IMR-90 (cell line): ENCODE data around the gene HIVEP1. TPM values are rescaled to one million over a fixed set of nuclear protein-coding genes. Genes with fewer than 3 reads are reported as not detected.

Experiments used
- ATAC-seq: fragments of 200-7000 bp; cut with Tn5 transposase; 2 replicates; pipeline ENCODE4 v1.9.1; 2020; ENCODE audit warnings: low read depth, mild to moderate bottlenecking, moderate library complexity
- BruUV-seq: library from RNA; stranded (reverse); fragments of 400-500 nt; replicated peaks from 2 replicates; lab custom pipeline; 2021; lab: Mats Ljungman, UMichigan
- CTCF ChIA-PET: fragments of 300-600 bp; formaldehyde crosslinking; extraction: SDS; loops from one replicate; lab custom pipeline; 2021; ENCODE audit warnings: antibody characterized with exemption; lab: Yijun Ruan, JAX
- POLR2A ChIA-PET: fragments of 300-600 bp; sonication (Branson Sonifier 250); formaldehyde crosslinking; loops from one replicate; lab custom pipeline; 2022; ENCODE audit warnings: antibody characterized with exemption; ENCODE audit not compliant: unreplicated experiment; lab: Charles Lee
- DNase-seq: peaks from one replicate; pipeline ENCODE4 v3.0.0; 2013
- H2AFZ ChIP-seq: replicated peaks from 2 replicates; pipeline ENCODE3; 2013; ENCODE audit warnings: low read length, mild to moderate bottlenecking; ENCODE audit not compliant: poor library complexity
- H2AK5ac ChIP-seq: 2 replicates; pipeline ENCODE4 v1.6.1; 2013; ENCODE audit warnings: low read depth, low read length, inconsistent platforms
- H2AK9ac ChIP-seq: replicated peaks from 2 replicates; pipeline ENCODE3; 2013; ENCODE audit warnings: mild to moderate bottlenecking, low read depth, low read length, moderate library complexity; ENCODE audit not compliant: poor library complexity
- H2BK120ac ChIP-seq: 2 replicates; pipeline ENCODE4 v1.6.1; 2013; ENCODE audit warnings: low read depth, low read length, inconsistent platforms
- H2BK15ac ChIP-seq: 3 replicates; pipeline ENCODE4 v1.6.1; 2013; ENCODE audit warnings: low read depth, low read length, inconsistent platforms
- H2BK20ac ChIP-seq: 2 replicates; pipeline ENCODE4 v1.6.1; 2013; ENCODE audit warnings: low read depth, mild to moderate bottlenecking, inconsistent platforms, low read length, moderate library complexity
- H2BK5ac ChIP-seq: 2 replicates; pipeline ENCODE4 v1.6.1; 2013; ENCODE audit warnings: mild to moderate bottlenecking, low read depth, low read length, inconsistent platforms; ENCODE audit not compliant: poor library complexity, severe bottlenecking
- H3K14ac ChIP-seq: replicated peaks from 2 replicates; pipeline ENCODE4 v1.6.1; 2013; ENCODE audit warnings: low read depth, low read length, inconsistent platforms
- H3K18ac ChIP-seq: 2 replicates; pipeline ENCODE4 v1.6.1; 2013; ENCODE audit warnings: low read depth, low read length, control low read depth
- H3K23ac ChIP-seq: 2 replicates; pipeline ENCODE4 v1.6.1; 2013; ENCODE audit warnings: low read depth, low read length, inconsistent platforms
- H3K27ac ChIP-seq: 2 replicates; pipeline ENCODE4 v1.5.1; 2013; ENCODE audit warnings: mild to moderate bottlenecking, control low read depth, low read length; ENCODE audit not compliant: insufficient read depth
- H3K27me3 ChIP-seq: 2 replicates; pipeline ENCODE4 v1.6.1; 2013; ENCODE audit warnings: low read length; ENCODE audit not compliant: control insufficient read depth, insufficient read depth
- H3K36me3 ChIP-seq: 2 replicates; pipeline ENCODE4 v1.6.1; 2013; ENCODE audit warnings: low read length, mixed read lengths; ENCODE audit not compliant: control insufficient read depth, insufficient read depth
- H3K4ac ChIP-seq: 2 replicates; pipeline ENCODE4 v1.6.1; 2013; ENCODE audit warnings: low read depth, low read length, inconsistent platforms
- H3K4me1 ChIP-seq: 2 replicates; pipeline ENCODE4 v1.6.1; 2013; ENCODE audit warnings: low read length, mixed read lengths; ENCODE audit not compliant: control insufficient read depth, insufficient read depth
- H3K4me2 ChIP-seq: 2 replicates; pipeline ENCODE4 v1.6.1; 2013; ENCODE audit warnings: low read depth, mild to moderate bottlenecking, control low read depth, low read length, moderate library complexity
- H3K4me3 ChIP-seq: 2 replicates; pipeline ENCODE4 v1.5.1; 2013; ENCODE audit warnings: low read depth, mild to moderate bottlenecking, control low read depth, low read length, moderate library complexity; ENCODE audit not compliant: insufficient read depth
- H3K56ac ChIP-seq: 2 replicates; pipeline ENCODE4 v1.6.1; 2013; ENCODE audit warnings: low read length, inconsistent platforms; ENCODE audit not compliant: insufficient read depth; ENCODE audit errors: extremely low read depth
- H3K79me1 ChIP-seq, 2 experiments: 2 replicates each; pipeline ENCODE4 v1.6.1; 2013; ENCODE audit warnings: low read length in 2 of 2, inconsistent platforms in 1 of 2, low read depth in 1 of 2
- H3K9ac ChIP-seq: 2 replicates; pipeline ENCODE4 v1.6.1; 2013; ENCODE audit warnings: low read depth, low read length, control low read depth
- H3K9me1 ChIP-seq: 2 replicates; pipeline ENCODE4 v1.6.1; 2013; ENCODE audit warnings: low read length, inconsistent platforms; ENCODE audit not compliant: insufficient read depth
- H3K9me3 ChIP-seq: 2 replicates; pipeline ENCODE4 v1.6.1; 2013; ENCODE audit warnings: low read length; ENCODE audit not compliant: control insufficient read depth, insufficient read depth
- H4K20me1 ChIP-seq: 2 replicates; pipeline ENCODE4 v1.6.1; 2013; ENCODE audit warnings: low read length, inconsistent platforms; ENCODE audit not compliant: insufficient read depth
- H4K5ac ChIP-seq: 2 replicates; pipeline ENCODE4 v1.6.1; 2013; ENCODE audit warnings: mild to moderate bottlenecking, low read depth, low read length, control low read depth
- H4K8ac ChIP-seq, 2 experiments: 2 replicates each; pipeline ENCODE4 v1.6.1; 2013; ENCODE audit warnings: low read depth in 2 of 2, low read length in 2 of 2, control low read depth in 1 of 2, inconsistent platforms in 1 of 2
- H4K91ac ChIP-seq: 2 replicates; pipeline ENCODE4 v1.6.1; 2013; ENCODE audit warnings: low read depth, low read length, inconsistent platforms; ENCODE audit not compliant: insufficient read depth
- WGBS, 2 experiments: methylation state at CpG; one replicate each; pipeline versions ENCODE4 v1.1.5 to v1.1.7; 2013; ENCODE audit warnings: missing lambda C conversion rate in 2 of 2; ENCODE audit not compliant: insufficient read length in 1 of 2; ENCODE audit errors: extremely low coverage in 2 of 2; 5-methylcytosine and 5-hydroxymethylcytosine counted together
- dilution Hi-C: fragments of 300-500 bp; cut with HindIII; formaldehyde crosslinking; loops from one replicate; pipeline ENCODE4 v1.14.3; 2018; ENCODE audit warnings: low sequenced_read_pairs; ENCODE audit not compliant: unreplicated experiment
- in situ Hi-C: fragments of 300-500 bp; cut with MboI; formaldehyde crosslinking; loops from 3 replicates; pipeline ENCODE4 v1.14.3; 2019; ENCODE audit warnings: low sequenced_read_pairs, inconsistent platforms, mixed read lengths
- intact Hi-C: fragments of 100-400 bp; cut with micrococcal nuclease; formaldehyde crosslinking; loops from 2 replicates; pipeline ENCODE4 v1.10.0; 2022
- polyA plus RNA-seq, 3 experiments: library from polyadenylated mRNA; depleted of rRNA; stranded (reverse); fragments of >200 nt; gene quantifications; 2 replicates each; pipeline ENCODE4 v1.2.3, GENCODE V29; 2012; ENCODE audit warnings: low replicate concordance in 1 of 3
- total RNA-seq: library from RNA; depleted of rRNA; stranded (reverse); fragments of >200 nt; gene quantifications from 2 replicates; pipeline ENCODE4 v1.2.3, GENCODE V29; 2012
- TF ChIP-seq, protein P1 (sequence below): fragments of 150-350 bp; IDR thresholded peaks from 2 replicates; pipeline ENCODE4 v1.6.1; 2017; ENCODE audit warnings: mild to moderate bottlenecking, antibody characterized with exemption, low read length, low read depth

HIVEP1 gene
- total and polyA plus RNA-seq, 2 of the 4 experiments (the other 2 are of a cell fraction), result 13.0 to 17.2 TPM

DNA sequence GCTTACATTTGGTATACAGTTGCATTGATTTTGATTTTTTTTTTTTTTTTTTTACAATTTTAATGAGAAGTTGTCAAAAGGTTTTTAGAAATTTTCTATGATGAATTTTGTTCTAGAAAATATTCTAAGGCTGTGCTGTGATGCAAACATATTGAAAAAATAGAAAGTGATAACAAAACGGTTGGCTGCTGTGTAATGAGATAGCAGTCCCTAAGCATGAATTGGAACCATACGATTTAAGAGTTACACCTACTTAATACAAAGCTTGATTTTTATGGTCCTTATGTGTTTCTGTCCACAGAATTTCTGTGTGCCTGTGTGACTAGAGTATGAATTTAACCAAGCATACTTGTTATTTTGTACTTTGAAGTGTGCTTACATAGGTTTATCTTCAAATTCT, 12.1 kb downstream of the HIVEP1 start:
- Histone ChIP-seq H2BK15ac (peak overlapping the region; percentile 54; the same call in 2 of the 3 replicates), H2BK5ac (peak overlapping the region; percentile 89), H2BK20ac (peak overlapping the region; percentile 86; the same call in 1 of the 2 replicates), H3K18ac (peak overlapping the region; percentile 41; the same call in 1 of the 2 replicates), H4K8ac (peak overlapping the region in 1 of 2 experiments; percentile 51; a peak in 1 of 4 replicates), H3K27ac (no peak overlapping the region), H3K36me3 (peaks cover 9% of the 10 kb centered on the region), H4K91ac (0 out of 2 replicates have a peak overlapping the region, but pooled peaks have one; percentile 43), H3K23ac (no peak overlapping the region; the same call in 1 of the 2 replicates), H3K27me3 (no peaks in the 10 kb centered on the region), H4K5ac (peak overlapping the region; percentile 68; the same call in 1 of the 2 replicates), H2AFZ (no peak overlapping the region), H3K4me2 (peak overlapping the region; percentile 49; the same call in 1 of the 2 replicates), H2AK5ac (no peak overlapping the region), H3K9me1 (peaks cover 13% of the 10 kb centered on the region; the same call in 1 of the 2 replicates), H3K4me1 (peaks cover 15% of the 10 kb centered on the region), H3K9ac (no peak overlapping the region; the same call in 1 of the 2 replicates), H3K9me3 (no peaks in the 10 kb centered on the region), H3K4me3 (no peak overlapping the region), H3K56ac (no peak overlapping the region; the same call in 1 of the 2 replicates), H3K14ac (0 out of 2 replicates have a peak overlapping the region, but pooled peaks have one; percentile 14), H4K20me1 (peaks cover 4% of the 10 kb centered on the region; the same call in 1 of the 2 replicates), H3K79me1 (peaks cover 35 to 75% of the 10 kb centered on the region in 2 experiments), H3K4ac (peak overlapping the region; percentile 84; the same call in 1 of the 2 replicates), H2AK9ac (no peak overlapping the region), H2BK120ac (peak overlapping the region; percentile 27)
- no TSS peak for BruUV-seq
- intact Hi-C loops, result no loop called here
- in situ Hi-C loops, result no loop called here
- CTCF ChIA-PET, result interaction anchor here (0.6 to 0.7 kb wide), 3 partner anchors 42 to 232 kb away, joined by 3 read pairs; no protein-coding TSS in a partner anchor
- no CpG with 5 or more reads among the region's 2 CpGs for WGBS, 2 experiments
- dilution Hi-C loops, result no loop called here
- ATAC-seq, result no peak
- TF ChIP-seq, protein P1, sequence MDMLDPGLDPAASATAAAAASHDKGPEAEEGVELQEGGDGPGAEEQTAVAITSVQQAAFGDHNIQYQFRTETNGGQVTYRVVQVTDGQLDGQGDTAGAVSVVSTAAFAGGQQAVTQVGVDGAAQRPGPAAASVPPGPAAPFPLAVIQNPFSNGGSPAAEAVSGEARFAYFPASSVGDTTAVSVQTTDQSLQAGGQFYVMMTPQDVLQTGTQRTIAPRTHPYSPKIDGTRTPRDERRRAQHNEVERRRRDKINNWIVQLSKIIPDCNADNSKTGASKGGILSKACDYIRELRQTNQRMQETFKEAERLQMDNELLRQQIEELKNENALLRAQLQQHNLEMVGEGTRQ, result no peak
- POLR2A ChIA-PET, result no interaction called here
- DNase-seq, result no peak
